Activated CD4-positive, CD25-positive, alpha-beta regulatory T cell (primary cell): ENCODE results near the gene HOXB13.
"Not testable (repeated sequence)": the region's sequence is repeated elsewhere in the genome, so short reads cannot be mapped to it uniquely, and the experiment has no call there.

Experiments
- DNase-seq, 4 experiments: peaks; one replicate each; lab custom pipeline; 2025; lab: John Stamatoyannopoulos, UW

HOXB13 gene

GRCh38 chr17:48726114-48726915, 2.2 kb downstream of the HOXB13 start:
- DNase-seq, result no peak

GRCh38 chr17:48725288-48726064, 3.1 kb downstream of the HOXB13 start:
- DNase-seq, result no peak

GRCh38 chr17:48725004-48725287, 3.6 kb downstream of the HOXB13 start:
- DNase-seq, result no peak

DNA sequence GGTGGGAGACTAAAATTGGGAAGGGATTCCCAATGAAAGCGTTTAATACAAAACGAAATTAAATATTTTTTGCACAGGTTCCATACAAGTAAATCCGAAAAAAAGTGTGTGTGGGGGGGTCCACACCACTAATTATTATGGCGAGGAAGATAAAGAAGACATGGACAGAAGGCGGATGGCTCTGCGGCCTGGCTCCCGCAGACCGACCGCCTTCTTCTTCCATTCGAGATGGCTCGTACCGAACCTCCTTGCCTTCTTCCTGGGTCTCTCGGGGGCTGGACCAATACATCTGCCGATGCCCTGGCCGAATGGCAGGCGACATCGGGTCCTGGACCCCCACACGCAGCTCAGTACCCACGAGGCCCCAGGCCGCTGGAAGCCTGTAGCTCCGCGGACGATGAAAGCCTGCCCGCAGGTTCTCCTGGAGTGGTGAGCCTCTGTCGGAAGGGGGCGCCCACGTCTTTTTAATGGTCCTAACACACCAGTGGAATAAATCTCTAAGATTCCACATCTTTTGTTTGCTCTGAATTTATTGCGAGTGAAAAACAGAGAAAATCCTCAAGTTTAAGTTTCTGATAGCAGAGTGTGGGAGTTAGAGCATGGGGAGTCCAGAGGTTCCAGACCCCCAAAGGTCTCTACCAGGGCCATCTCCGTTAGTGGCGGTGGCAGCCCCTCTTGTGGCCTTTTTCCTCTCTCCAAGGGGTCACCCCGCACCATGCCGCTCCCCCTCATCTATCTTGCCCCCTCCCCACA, 4.1 kb downstream of the HOXB13 start:
- peak; percentile 43 to 70 (median 52) for DNase-seq

DNA sequence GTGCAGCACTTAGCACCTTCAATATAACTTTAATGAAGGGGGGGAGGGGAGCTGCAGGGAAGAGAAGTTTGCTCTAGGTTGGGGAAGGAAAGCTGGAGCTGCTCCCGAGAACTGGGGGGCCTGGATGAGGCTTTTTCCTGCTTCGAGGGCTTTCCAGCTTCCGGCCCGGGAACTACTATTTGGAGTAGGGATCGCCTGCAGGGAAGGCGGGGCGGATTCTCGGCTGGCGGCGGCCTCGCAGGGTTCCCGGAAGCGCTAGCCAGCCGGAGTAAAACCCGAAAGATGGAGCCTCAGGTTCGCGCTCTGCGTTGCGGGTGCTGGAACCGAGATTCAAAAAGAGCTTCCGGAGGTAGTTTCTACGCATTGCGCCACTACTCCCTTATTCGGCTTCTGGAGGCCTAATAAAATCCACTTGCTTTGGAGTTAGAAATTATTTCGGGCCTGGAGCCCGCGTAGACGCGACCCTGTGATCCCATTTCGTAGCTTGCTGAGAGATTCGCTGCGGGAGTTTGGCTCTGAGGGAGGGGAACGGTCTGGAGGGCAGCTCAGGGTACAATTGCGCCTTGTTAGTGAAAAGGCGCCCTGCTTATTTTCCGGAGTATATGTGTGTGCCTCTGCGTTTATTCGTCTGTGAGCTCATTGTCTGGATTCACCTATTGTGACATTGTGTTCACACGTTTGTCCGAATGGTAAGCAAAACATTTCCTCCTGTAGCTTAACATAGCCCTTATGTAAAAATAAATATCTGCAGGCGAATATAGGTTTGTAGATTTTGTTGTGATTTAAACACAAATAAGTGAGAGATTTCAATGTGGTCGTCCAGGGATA, 4.9 kb downstream of the HOXB13 start:
- no peak for DNase-seq

- DNase-seq, result no peak
These were observed 5.6 kb downstream of the HOXB13 start, which contains the start of gene PRAC2 for GRCh38 chr17:48722915-48723422. PRAC2 (plus strand) TSS chr17:48723185; CDS start chr17:48724411, 1,226 bp downstream.

- no peak for DNase-seq
These were observed 6.2 kb downstream of the HOXB13 start, which contains the start of gene PRAC1 for GRCh38 chr17:48722201-48722907. PRAC1 (minus strand) TSS chr17:48722518; CDS start chr17:48722392, 126 bp downstream.

- no peak for DNase-seq
These were observed 7.5 kb downstream of the HOXB13 start for GRCh38 chr17:48721009-48721402.

- DNase-seq, result no peak
These were observed 8.1 kb downstream of the HOXB13 start for GRCh38 chr17:48720266-48721008.

DNA sequence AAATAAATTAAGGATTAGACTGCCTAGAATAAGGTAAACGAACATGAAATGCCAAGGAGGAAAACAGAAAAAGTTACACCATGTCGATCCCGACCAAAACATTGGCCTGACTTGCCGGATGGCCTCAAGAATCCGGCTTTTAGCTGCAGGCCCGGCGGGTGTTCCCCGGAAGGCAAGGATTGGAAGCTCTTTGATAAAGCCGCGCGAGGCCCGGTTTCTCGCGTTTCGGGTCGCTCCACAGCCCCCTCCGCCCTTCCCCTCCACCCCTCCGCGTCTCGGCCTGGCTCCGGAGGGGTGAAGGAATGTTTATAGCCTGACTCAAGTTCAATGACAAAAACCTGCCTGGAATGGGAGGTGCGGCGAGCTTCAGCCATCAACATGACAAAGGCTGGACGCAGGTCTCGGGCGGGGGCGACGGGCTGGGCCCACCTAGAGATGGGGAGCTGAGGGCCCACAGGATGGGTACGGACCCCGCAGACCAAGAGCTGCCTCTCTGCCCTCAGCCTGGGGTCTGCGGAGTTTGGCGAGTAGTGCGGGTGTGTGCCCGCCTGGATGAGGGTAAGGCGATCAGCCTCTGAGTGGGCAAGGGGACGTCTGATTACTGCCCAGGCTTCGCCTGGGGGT, 8.8 kb downstream of the HOXB13 start:
- no peak for DNase-seq

DNA sequence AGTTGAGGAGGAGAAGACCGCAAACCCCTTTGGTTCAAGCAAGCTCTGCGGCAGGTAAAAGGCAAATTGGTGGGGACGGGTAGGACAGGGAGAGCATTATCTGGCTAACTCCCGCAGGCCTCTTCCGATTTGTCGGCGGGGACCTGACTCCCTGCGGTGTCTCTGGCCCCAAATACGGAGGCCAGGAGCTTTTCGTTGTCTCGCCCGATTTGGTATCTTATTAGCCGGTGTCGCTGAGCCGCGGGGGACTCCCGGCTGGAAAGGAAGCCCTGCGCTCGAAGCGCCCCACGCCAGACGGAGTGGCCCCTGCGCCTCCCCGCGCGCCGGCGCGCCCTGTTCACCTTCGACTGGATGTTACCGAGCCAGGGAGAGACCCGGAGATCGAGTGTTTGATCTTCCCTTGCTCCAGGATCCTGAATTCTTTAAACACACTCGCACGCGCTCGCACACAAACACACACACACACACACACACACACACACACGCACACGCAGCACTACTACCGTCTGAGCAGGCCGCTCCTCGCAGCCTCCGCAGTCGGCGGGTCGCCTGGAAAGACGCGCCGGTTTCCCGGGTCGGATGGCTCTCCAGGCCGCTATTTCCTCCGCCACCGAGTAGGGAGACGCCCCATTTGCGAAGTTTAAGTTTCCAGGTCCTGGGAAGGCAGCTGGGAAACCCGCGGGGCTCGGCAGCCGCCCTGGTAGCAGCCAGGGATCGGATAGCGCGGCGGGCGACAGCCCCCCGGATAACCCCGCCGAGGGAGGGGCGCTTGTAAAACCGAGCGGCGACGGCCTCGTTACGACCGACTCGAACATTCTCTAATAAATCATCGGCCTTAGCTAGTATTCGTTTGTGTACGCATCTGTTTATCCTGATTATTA, 9.5 kb downstream of the HOXB13 start:
- DNase-seq, result no peak

DNA sequence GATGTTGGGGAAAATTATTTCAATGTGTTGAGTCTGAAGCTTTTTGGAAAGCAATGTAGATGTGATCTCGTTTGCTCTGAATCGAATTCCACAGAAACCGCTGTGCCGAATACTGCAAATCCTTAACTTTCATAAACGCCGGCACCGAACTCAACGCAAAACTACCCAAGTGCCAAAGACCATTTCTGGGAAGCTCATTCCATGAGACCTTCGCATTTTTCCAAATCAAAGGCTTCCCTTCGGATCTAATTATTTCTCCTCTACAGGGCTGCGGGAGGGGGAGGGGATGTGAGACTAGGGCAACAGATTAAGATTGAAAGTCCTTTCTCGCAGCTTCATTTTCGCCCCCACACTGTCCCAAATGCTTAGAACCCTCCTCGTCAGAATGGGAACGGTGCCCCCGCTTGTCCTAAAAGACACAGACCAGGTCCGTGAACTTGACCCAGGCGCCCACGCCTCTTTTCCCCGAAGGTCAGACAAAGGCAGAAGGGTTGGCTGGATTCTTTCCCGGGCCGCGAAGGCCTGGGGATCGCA, 10.3 kb downstream of the HOXB13 start:
- DNase-seq, result no peak

DNA sequence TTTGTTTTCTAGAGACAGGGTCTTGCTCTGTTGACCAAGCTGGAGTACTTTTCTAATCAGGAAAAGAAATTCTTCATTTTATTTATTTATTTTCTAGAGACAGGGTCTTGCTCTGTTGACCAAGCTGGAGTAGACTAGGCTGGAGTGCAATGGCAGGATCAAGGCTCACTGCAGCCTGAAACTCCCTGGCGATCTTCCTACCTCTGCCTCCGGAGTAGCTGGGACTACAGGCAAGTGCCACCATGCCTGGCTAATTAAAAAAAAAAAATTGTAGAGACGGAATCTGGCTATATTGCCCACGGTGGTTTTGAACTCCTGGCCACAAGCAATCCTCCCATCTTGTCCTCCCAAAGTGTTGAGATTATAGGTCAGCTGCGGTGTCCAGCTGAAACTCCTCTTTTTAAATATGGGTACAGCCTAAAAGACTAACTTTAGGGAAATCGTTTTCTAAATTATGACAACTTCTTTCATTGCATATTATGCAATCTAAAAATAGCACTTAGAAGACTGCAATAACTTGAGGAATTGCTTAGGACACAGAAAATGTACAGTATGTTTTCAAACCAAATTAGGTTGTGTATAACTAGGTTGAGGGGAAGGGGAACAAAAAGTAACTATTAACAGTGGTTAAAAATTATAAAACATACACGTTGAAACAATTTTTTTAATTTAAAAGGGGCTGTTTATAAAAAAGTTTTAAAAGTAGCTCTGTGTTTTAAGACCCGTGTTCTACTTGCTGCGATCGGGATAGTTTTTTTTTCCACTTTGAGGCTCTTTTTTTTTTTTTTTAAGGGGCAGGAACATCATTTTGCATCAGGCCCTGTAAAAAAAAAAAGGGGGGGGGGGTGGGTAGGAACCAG, 11.0 kb downstream of the HOXB13 start:
- no peak for DNase-seq

DNA sequence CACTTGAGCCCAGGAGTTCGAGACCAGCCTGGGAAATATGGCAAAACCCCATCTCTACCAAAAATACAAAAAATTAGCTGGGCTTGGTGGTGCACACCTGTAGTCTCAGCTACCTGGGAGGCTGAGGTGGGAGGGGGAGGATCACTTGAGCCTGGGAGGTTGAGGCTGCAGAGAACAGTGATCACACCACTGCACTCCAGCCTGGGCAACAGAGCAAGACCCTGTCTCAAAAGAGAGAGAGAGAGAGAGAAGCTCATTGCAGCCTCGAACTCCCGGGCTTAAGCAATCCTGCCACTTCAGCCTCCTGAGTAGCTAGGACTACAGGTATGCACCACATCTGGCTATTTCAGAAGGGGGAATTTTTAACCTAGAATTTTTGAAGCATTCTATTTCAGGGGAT, 12.0 kb downstream of the HOXB13 start:
- not testable (repeated sequence) for DNase-seq

DNA sequence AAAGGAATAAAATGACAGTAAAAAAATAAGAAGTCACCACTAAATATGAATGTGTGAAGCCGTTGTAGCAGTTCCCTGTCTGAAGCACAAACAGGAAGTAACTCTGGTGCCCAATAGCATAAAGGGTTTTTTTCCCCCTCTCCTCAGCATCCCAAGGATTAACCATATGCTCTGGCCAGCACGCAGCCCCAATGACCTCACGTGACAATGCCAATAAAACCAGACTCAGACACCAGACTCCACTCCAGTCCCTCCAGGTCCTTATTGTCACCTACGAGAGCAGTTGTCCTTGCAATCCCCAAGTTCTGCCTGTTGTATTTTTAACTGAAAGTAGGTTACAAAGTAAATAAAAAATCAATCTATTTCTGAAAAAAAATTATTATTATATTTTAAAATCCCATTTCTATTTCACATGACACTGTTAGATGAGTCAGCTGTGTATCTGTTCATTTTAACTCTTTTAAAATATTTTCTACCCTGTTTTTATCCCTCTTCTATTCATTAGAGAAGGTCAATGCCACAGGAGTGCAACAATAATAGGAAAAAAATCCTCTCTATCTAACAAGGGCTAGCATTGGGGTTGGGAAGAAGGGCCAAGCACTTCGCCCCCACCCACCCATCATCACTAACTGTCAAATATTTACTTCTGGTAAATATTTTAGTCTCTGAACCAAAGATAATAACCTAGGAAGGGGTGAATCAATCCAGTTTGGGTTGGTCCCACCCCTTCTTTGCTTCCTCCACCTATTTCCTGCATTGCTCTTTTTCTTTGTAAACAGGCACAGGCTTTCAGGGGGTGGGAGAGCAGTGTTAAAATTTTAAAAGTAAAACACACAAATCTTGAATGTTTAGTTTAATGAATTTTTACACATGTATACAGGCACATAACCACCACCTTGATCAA, 12.8 kb downstream of the HOXB13 start:
- DNase-seq, result no peak

DNA sequence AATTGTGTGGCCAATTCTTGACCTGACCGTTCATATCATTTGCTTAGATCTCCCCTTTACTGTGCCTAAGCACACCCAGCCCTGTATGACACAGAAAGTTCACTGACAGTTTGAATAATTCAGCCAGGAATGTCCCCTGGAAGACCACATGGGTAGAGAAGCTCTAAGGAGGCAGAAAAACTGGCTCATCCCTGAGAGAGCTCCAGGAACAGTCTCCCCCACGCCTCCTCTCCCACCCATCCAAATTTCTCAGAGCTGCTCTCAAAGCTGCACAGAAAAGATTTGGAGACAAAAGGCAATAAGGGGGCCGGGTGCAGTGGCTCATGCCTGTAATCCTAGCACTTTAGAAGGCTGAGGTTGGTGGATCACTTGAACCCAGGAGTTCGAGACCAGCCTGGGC, 17.4 kb downstream of the HOXB13 start:
- no peak for DNase-seq
